Forelimb muscle (tissue), 1 donor: ENCODE measurements around the gene CAMK2B. TPM values are rescaled to one million over a fixed set of nuclear protein-coding genes. Genes with fewer than 3 reads are reported as not detected.

Experiments
- DNase-seq: peaks from one replicate; pipeline ENCODE4 v3.0.0-alpha.2; 2013; ENCODE audit warnings: low read depth
- polyA plus RNA-seq: library from polyadenylated mRNA; unstranded; fragments of 120-200 nt; gene quantifications from one replicate; pipeline ENCODE4 v1.2.1, GENCODE V29; 2013; ENCODE audit not compliant: insufficient read length

Gene CAMK2B
- polyA plus RNA-seq, 1 donor, result 22.9 TPM

DNA sequence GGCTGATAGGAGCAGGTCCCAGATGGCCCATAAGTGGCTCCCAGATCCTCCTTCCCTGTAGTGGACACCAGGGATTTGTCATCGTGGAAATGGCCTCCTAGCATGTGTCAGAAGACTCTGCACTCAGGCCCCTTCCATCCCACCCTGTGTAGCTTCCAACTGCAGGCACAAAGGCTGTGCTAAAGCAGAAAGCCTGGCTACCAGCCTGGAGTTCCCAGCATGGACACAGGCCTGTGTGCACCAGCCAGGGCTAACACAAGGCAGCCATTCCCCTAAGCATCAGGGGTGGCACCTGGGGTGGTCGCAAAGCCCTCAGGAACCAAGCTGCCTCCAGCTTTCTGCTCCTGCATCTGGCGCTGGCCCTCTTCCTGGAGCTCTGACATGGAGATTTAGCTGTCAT is 4.5 kb upstream of the CAMK2B start:
- no peak for DNase-seq

DNA sequence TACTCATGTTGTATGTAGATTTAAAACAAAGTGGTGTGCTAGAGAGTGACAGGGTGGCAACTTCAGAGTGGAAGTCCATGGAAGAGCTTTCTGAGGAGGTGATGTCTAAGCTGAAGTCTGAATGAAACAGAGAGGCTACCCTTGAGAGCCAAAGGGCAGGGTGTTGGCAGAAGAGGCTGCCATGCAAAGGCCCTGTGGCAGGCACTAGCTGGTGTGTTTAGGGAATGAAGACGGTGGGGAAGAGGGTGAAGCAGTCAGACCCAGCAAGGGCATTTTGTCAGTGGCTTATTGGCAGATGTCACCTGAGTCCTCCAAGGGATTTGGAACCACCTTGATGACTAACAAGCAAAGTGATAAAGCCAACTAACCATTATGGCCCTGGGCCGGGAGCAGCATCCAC is 3.7 kb upstream of the CAMK2B start:
- DNase-seq, result no peak

GRCh38 chr7:44327981-44328380 is 2.6 kb upstream of the CAMK2B start:
- no peak for DNase-seq

DNA sequence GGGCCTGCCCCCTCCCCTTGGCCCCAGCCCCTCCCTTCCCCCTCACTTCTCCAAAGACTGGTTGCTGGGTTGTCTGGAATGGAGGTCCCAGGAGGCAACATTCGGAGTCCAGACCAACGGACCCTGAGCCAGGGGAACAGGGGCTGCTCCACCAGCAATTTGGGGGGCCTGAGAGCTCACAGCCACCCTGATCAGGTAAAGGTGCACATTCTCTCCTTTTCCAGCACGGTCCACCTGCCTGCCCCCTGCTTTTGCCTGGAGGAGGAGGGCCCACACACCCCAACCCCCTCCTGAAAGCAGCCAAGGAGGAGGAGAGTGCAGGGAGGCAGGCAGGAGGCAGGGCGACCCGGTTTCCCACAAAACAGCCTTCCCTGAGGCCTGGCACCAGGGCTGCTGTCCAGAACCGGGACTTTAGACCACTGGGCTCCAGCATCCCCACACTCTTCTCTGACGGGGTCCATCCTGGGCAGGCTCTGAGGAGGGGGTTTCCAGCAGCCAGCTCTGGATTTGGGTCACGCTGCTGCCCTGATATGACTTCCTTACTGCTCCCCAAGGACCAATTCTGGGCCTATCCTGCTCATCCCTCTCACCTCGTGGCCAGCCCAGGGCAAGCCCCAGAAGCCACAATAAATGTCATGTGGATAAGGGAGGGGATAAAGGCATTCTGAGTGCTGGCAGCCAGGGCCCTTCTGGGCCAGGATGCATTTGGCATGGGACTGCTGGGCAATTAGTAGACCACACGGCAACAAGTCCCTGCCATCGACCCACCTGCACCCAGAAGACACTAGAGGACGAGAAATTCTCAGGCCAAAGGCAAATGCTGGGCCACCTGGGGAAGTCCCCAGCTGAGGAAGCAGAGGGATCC is 1.1 kb upstream of the CAMK2B start:
- no peak for DNase-seq

DNA sequence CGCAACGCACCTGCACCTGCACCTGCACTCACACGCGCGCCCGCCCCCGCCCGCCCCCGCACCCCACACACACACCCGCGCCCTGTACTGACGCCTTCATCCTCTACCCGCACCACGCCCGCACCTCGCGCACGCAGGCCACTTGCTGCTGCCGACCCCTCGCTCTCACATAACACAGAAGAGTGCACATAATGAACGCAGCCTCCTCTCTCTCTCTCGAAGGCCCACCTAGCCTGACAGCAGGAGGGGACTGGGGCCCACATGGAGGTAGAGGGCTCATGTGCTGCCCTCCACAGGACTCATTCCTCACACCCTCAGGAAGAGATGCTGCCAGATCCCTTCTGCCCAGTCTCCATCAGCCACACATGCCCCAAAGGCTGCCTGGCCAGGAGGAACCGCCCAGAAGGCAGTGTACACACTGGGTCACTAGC is 432 bp upstream of the CAMK2B start:
- no peak for DNase-seq

GRCh38 chr7:44324481-44325200 is 753 bp downstream of the CAMK2B start:
- no peak for DNase-seq

- DNase-seq, result no peak
These were observed 1.3 kb downstream of the CAMK2B start for GRCh38 chr7:44324204-44324480.

DNA sequence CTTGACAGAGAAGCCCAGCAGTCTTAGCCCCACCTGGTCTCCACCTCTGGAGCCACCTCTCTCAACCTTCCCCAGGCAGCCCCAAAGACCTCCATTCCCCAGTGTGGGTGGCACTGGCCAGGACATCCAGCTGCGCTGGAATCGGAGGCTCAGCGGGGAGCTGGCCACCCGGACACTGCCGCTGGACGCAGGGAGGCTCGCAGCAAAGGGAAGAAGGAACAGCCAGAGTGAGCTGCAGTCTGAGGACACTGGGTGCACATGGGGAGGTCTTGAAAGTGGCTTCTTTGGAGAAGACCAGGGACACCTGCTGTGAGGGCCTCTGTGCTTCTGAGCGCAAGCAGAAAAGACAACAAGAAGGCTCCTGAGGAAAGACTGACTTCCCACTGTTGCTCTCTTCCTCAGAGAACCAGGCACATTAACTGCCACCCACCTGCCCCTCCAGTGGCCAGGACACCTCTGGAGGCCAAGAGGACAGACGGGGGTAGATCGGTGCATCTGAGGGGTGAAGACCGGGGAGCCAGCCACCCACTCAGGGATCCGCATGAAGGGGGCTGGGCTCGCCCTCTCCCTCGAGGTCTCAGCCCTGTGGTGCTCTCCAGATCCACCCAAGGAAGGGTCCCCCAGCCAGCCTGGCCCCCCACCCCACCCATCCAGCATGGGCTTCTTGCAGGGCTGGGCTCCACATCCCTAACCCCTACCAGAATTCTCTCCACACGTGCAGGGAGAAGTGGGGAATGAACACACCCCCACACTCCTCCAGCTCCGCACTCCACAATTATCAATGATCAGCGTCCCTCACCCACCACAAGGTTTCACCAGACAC is 1.8 kb downstream of the CAMK2B start:
- DNase-seq, result no peak

- DNase-seq, result no peak
These were observed 2.6 kb downstream of the CAMK2B start for GRCh38 chr7:44322631-44323363.

DNA sequence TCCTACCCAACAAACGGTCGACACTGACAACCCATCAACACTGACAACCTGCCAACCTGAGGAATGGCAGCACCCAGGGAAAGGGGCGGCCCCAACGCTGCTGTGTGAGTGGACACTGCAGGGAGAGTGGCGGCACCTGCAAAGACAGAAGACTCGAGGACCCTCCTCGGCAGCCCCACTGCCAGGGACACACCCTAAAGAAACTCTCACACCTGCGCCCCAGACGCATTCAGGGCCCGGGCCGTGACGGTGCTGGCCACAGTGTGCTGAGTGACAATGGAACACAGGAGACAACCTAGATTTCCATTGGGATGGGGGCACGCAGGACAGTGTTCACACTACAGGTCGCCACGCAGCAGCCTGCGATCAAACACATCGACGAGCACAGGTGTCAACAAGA is 3.6 kb downstream of the CAMK2B start:
- DNase-seq, result no peak

GRCh38 chr7:44320794-44321371 is 4.5 kb downstream of the CAMK2B start:
- DNase-seq, result no peak

- DNase-seq, result no peak
These were observed 5.3 kb downstream of the CAMK2B start for GRCh38 chr7:44320141-44320540.

DNA sequence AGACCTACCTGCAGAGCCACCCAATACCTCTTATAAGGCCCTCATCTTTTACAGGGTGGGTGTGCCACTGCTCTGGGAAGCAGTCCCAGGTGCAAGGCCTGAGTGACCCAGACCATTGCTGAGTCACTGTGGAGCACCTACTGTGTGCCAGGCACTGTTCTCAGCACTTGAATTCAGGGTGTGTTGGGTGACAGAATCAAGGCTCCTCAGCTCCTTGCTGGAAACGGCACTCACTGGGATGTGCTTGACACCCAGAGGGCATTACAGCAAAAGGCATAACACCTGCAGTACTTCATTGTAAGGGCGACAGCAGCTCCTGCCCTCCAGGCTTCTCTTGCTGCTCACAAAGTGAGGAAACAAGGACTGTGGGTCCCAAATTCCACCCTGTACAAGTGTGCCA is 7.1 kb downstream of the CAMK2B start:
- no peak for DNase-seq

- no peak for DNase-seq
These were observed 10.0 kb downstream of the CAMK2B start for GRCh38 chr7:44315301-44315903.

DNA sequence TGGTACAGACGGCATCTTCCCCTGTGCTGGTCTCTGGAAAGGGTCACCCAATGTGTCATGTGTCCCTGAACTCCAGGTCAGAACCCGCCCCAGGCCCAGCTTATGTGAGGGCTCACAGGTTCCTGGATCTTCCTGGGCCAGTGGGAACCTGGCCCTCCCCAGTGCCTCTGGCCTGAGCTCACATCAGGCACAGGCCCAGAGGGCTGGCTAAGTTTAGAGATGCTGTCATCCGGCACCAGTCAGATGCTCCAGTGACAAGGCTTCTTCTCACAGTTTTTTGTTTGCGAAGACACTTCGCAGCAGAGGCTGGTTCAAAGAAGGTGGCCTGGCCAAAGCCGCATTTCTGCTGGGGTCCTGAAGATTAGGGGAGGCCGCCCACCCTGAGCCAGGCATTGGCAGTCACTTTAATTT is 11.8 kb downstream of the CAMK2B start:
- DNase-seq, result no peak

GRCh38 chr7:44313016-44313415 is 12.4 kb downstream of the CAMK2B start:
- DNase-seq, result no peak

- DNase-seq, result no peak
These were observed 13.6 kb downstream of the CAMK2B start for GRCh38 chr7:44311561-44312495.

- no peak for DNase-seq
These were observed 15.1 kb downstream of the CAMK2B start for GRCh38 chr7:44310221-44310848.
